OCI-LY7 (cell line): ENCODE data around the gene CR1L.
"Not testable (repeated sequence)": the region's sequence is repeated elsewhere in the genome, so short reads cannot be mapped to it uniquely, and the experiment has no call there.

Experiments used
- EZH2phosphoT487 ChIP-seq: fragments of 200-600 bp; sonication (generic); IDR thresholded peaks from 2 replicates; pipeline ENCODE4 v1.6.1; 2018; ENCODE audit warnings: low read depth, borderline replicate concordance, mild to moderate bottlenecking, mixed run types, antibody characterized with exemption, low read length, moderate library complexity, mixed read lengths
- TF ChIP-seq, protein P1 (sequence below): fragments of 200-600 bp; sonication (generic); conservative IDR thresholded peaks from 2 replicates; pipeline ENCODE4 v1.5.1; 2014; ENCODE audit warnings: mild to moderate bottlenecking, antibody characterized with exemption, low read length, moderate library complexity, mixed read lengths

DNA sequence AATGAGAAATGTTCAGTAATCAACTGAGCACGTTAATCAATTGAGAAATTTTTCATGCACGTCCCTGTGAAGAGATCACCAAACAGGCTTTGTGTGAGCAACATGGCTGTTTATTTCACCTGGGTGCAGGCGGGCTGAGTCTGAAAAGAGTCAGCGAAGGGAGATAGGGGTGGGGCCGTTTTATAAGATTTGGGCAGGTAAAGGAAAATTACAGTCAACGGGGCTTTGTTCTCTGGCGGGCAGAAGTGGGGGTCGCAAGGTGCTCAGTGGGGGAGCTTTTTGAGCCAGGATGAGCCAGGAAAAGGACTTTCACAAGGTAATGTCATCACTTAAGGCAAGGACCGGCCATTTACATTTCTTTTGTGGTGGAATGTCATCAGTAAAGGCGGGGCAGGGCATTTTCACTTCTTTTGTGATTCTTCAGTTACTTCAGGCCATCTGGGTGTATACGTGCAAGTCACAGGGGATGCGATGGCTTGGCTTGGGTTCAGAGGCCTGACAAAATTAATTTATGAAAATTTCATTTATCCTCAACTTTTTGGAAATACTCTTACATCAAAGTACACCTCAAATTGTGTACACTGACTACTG, 11.1 kb upstream of the CR1L start:
- TF ChIP-seq EZH2phosphoT487 = not testable (repeated sequence)
- TF ChIP-seq, protein P1, sequence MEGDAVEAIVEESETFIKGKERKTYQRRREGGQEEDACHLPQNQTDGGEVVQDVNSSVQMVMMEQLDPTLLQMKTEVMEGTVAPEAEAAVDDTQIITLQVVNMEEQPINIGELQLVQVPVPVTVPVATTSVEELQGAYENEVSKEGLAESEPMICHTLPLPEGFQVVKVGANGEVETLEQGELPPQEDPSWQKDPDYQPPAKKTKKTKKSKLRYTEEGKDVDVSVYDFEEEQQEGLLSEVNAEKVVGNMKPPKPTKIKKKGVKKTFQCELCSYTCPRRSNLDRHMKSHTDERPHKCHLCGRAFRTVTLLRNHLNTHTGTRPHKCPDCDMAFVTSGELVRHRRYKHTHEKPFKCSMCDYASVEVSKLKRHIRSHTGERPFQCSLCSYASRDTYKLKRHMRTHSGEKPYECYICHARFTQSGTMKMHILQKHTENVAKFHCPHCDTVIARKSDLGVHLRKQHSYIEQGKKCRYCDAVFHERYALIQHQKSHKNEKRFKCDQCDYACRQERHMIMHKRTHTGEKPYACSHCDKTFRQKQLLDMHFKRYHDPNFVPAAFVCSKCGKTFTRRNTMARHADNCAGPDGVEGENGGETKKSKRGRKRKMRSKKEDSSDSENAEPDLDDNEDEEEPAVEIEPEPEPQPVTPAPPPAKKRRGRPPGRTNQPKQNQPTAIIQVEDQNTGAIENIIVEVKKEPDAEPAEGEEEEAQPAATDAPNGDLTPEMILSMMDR = not testable (repeated sequence)
